GM13977 (cell line): ENCODE data around the gene MYH16.

Experiments
- DNase-seq: peaks from one replicate; pipeline ENCODE4 v3.0.0; 2012; ENCODE audit warnings: low spot score
- CTCF ChIP-seq: IDR thresholded peaks from 2 replicates; pipeline ENCODE4 v1.5.1; 2012; ENCODE audit warnings: mild to moderate bottlenecking, control low read depth; ENCODE audit not compliant: insufficient read depth; ENCODE audit errors: extremely low read depth, missing control alignments
- in situ Hi-C: fragments of 300-500 bp; cut with MboI; formaldehyde crosslinking; loops from one replicate; pipeline ENCODE4 v1.12.0; 2022; ENCODE audit warnings: low sequenced_read_pairs, low pct_unique_long_range_greater_than_20kb, mixed read lengths, inconsistent platforms; ENCODE audit not compliant: unreplicated experiment

Gene MYH16

GRCh38 chr7:99359465-99360154 lies 87.0 kb downstream of the MYH16 start:
- no peak for DNase-seq
- in situ Hi-C loops: no loop called here
- TF ChIP-seq CTCF: no peak
